ENCODE results near the gene AKAP6. TPM values are rescaled to one million over a fixed set of nuclear protein-coding genes. Genes with fewer than 3 reads are reported as not detected.

The AKAP6 gene
- total RNA-seq, 1 donor from 2014 or later = 0.53 TPM

GRCh38 chr14:32546246-32546645, 217.1 kb downstream of the AKAP6 start:
- ChIA-PET CTCF (no interaction called here), POLR2A (no interaction called here)
- no peaks in the 10 kb centered on the region for H3K9me3 Mint-ChIP-seq
- H3K27me3 Mint-ChIP-seq = no peaks in the 10 kb centered on the region
- no peak overlapping the region for H3K4me3 Mint-ChIP-seq
- H3K36me3 Mint-ChIP-seq (ENCODE audit: low read depth) = no peaks in the 10 kb centered on the region
- ATAC-seq (ENCODE audit: low read depth) (no peak), DNase-seq (no peak)
- TF ChIP-seq CTCF (IDR thresholded peaks at IDR 0.05) = no peak
- H3K27ac Mint-ChIP-seq = no peak overlapping the region
- intact Hi-C loops (cut with micrococcal nuclease) = no loop called here
- H3K4me1 Mint-ChIP-seq = no peaks in the 10 kb centered on the region

DNA sequence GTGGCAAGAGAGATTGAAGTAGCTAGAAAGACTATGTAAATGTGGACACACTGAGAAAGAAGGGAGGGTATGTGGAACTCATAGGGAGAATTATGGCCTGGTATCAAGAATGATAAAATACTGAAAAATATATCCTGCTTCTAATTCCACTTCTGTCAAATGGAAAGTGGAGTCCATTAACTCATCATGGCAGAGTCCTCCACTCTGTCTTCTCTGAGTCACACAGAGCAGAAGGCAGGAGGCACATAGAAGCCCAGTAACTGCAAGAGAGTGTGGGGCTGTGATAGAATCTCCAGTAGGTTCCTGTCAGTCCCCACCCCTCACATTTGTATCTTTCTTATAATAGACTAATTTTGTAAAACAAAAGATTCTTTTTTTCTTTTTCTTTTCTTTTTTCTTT, 223.7 kb downstream of the AKAP6 start:
- H3K4me3 Mint-ChIP-seq = no peak overlapping the region
- H3K27ac Mint-ChIP-seq = no peak overlapping the region
- ChIA-PET CTCF (no interaction called here), POLR2A (no interaction called here)
- H3K36me3 Mint-ChIP-seq (ENCODE audit: low read depth) = no peaks in the 10 kb centered on the region
- no peak for ATAC-seq (ENCODE audit: low read depth)
- DNase-seq = no peak
- intact Hi-C loops (cut with micrococcal nuclease) = no loop called here
- no peak for TF ChIP-seq CTCF (IDR thresholded peaks at IDR 0.05)
- no peaks in the 10 kb centered on the region for H3K4me1 Mint-ChIP-seq
- no peaks in the 10 kb centered on the region for H3K27me3 Mint-ChIP-seq
- no peaks in the 10 kb centered on the region for H3K9me3 Mint-ChIP-seq

- Mint-ChIP-seq H3K9me3 (no peaks in the 10 kb centered on the region), H3K4me1 (no peaks in the 10 kb centered on the region), H3K4me3 (no peak overlapping the region), H3K27me3 (no peaks in the 10 kb centered on the region), H3K36me3 (ENCODE audit: low read depth) (no peaks in the 10 kb centered on the region), H3K27ac (no peak overlapping the region)
- CTCF ChIA-PET = interaction anchor here (0.7 kb wide), 1 partner anchor 1521 kb away, joined by 3 read pairs; no protein-coding TSS in a partner anchor
- DNase-seq (no peak), ATAC-seq (ENCODE audit: low read depth) (no peak)
- no peak for TF ChIP-seq CTCF (IDR thresholded peaks at IDR 0.05)
- POLR2A ChIA-PET = no interaction called here
- intact Hi-C loops (cut with micrococcal nuclease) = no loop called here
These were observed 229.9 kb downstream of the AKAP6 start for GRCh38 chr14:32559048-32559447.

- Mint-ChIP-seq H3K27ac (no peak overlapping the region), H3K9me3 (no peaks in the 10 kb centered on the region), H3K4me1 (no peaks in the 10 kb centered on the region), H3K4me3 (no peak overlapping the region), H3K27me3 (no peaks in the 10 kb centered on the region), H3K36me3 (ENCODE audit: low read depth) (no peaks in the 10 kb centered on the region)
- ATAC-seq (ENCODE audit: low read depth) = no peak
- intact Hi-C loops (cut with micrococcal nuclease) = no loop called here
- CTCF ChIA-PET = interaction anchor here (0.7 kb wide), 2 partner anchors 1049 to 1522 kb away, joined by 3 read pairs; no protein-coding TSS in a partner anchor
- POLR2A ChIA-PET = no interaction called here
- DNase-seq = no peak
- no peak for TF ChIP-seq CTCF (IDR thresholded peaks at IDR 0.05)
These were observed 230.5 kb downstream of the AKAP6 start for GRCh38 chr14:32559590-32559989.

DNA sequence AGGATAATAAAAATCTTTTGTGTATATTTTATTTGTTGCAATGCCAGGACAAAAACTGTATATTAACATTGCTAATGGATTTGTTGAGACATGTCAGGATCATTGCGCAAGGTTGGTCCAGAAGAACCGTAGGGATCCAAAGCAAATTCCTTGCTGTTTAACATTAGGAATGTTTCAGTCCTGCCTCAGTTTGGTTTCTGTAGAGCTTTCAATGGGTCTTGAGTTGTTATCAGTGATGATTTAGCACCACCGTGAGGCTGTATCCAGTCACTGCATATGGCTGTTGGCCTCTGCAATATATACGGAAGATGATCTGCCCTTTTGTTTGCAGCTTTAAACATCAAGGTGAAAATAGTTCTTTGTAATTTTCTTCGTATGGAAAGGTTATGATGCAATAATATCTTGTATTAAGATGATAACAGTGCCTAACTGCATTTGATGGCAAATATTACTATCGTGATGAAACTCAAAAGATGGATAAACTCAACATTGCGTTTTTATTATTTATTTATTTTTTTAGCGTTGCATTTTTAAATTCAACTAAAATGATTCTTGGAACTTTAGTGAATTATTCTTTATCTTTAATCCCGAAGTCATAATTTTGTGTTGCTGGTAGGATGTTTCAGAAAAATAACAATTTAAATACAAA, 231.2 kb downstream of the AKAP6 start:
- no peak overlapping the region for H3K27ac Mint-ChIP-seq
- no peak for ATAC-seq (ENCODE audit: low read depth)
- intact Hi-C loops (cut with micrococcal nuclease) = loop anchor here (5.0 kb wide), 2 partner anchors 1048 to 1903 kb away; no protein-coding TSS in a partner anchor
- ChIA-PET CTCF (interaction anchor here (0.7 kb wide), 1 partner anchor 1050 kb away, joined by 3 read pairs; no protein-coding TSS in a partner anchor), POLR2A (no interaction called here)
- H3K4me3 Mint-ChIP-seq = no peak overlapping the region
- DNase-seq = no peak
- TF ChIP-seq CTCF (IDR thresholded peaks at IDR 0.05) = no peak
- no peaks in the 10 kb centered on the region for H3K9me3 Mint-ChIP-seq
- H3K36me3 Mint-ChIP-seq (ENCODE audit: low read depth) = no peaks in the 10 kb centered on the region
- no peaks in the 10 kb centered on the region for H3K4me1 Mint-ChIP-seq
- no peaks in the 10 kb centered on the region for H3K27me3 Mint-ChIP-seq
